ENCODE results near the gene CEP164.

Gene CEP164

GRCh38 chr11:117382746-117383145 lies 55.1 kb downstream of the CEP164 start:
- no peak overlapping the region for H3K27ac ChIP-seq (ENCODE audit: low read length)
- peaks cover 13% of the 10 kb centered on the region for H4K20me1 ChIP-seq (ENCODE audit: insufficient read depth, low read length)
- H3K4me1 ChIP-seq (ENCODE audit: low read length), result peaks cover 17% of the 10 kb centered on the region
- no peaks in the 10 kb centered on the region for H3K27me3 ChIP-seq (ENCODE audit: low read depth, low read length)
- no peak overlapping the region for H3K9ac ChIP-seq (ENCODE audit: low read length)
- TF ChIP-seq EZH2phosphoT487 (IDR thresholded peaks at IDR 0.05; ENCODE audit: low read depth), result no peak
- TF ChIP-seq, protein P1, sequence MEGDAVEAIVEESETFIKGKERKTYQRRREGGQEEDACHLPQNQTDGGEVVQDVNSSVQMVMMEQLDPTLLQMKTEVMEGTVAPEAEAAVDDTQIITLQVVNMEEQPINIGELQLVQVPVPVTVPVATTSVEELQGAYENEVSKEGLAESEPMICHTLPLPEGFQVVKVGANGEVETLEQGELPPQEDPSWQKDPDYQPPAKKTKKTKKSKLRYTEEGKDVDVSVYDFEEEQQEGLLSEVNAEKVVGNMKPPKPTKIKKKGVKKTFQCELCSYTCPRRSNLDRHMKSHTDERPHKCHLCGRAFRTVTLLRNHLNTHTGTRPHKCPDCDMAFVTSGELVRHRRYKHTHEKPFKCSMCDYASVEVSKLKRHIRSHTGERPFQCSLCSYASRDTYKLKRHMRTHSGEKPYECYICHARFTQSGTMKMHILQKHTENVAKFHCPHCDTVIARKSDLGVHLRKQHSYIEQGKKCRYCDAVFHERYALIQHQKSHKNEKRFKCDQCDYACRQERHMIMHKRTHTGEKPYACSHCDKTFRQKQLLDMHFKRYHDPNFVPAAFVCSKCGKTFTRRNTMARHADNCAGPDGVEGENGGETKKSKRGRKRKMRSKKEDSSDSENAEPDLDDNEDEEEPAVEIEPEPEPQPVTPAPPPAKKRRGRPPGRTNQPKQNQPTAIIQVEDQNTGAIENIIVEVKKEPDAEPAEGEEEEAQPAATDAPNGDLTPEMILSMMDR (IDR thresholded peaks at IDR 0.05; ENCODE audit: low read depth, low read length), result no peak
- H3K79me2 ChIP-seq (ENCODE audit: low read length), result no peaks in the 10 kb centered on the region
- no peak overlapping the region for H3K4me2 ChIP-seq (ENCODE audit: low read length)
- H3K36me3 ChIP-seq (replicated peaks; ENCODE audit: low read depth, low read length), result peaks cover 30% of the 10 kb centered on the region
- H2AFZ ChIP-seq (ENCODE audit: low read depth, low read length), result no peak overlapping the region
- H3K9me3 ChIP-seq (ENCODE audit: insufficient read depth, low read length), result no peaks in the 10 kb centered on the region
- H3K4me3 ChIP-seq (ENCODE audit: low read length), result no peak overlapping the region

DNA sequence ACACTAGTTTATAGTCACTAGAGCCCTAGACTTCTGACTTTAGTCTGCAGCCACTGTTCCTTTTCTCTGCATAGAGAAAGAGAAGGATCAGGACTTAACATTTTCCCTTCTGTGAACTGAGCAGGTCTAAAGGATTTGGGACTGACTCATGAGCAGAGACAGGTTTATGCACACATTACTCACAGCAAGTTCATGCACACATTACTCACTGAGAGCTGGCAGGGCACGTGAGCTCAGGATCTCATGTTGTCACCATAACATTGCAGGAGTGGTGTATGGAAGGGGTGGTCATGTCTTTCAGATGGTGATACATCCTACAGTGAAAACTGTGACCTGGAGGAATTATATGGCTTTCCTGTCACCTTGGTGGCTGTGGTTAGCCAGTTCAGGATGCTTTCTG lies 56.4 kb downstream of the CEP164 start:
- peaks cover 13% of the 10 kb centered on the region for H4K20me1 ChIP-seq (ENCODE audit: insufficient read depth, low read length)
- H3K4me1 ChIP-seq (ENCODE audit: low read length), result peaks cover 17% of the 10 kb centered on the region
- no peak overlapping the region for H3K9ac ChIP-seq (ENCODE audit: low read length)
- no peaks in the 10 kb centered on the region for H3K79me2 ChIP-seq (ENCODE audit: low read length)
- H2AFZ ChIP-seq (ENCODE audit: low read depth, low read length), result no peak overlapping the region
- H3K4me2 ChIP-seq (ENCODE audit: low read length), result no peak overlapping the region
- H3K4me3 ChIP-seq (ENCODE audit: low read length), result no peak overlapping the region
- peaks cover 37% of the 10 kb centered on the region for H3K36me3 ChIP-seq (replicated peaks; ENCODE audit: low read depth, low read length)
- TF ChIP-seq, protein P1 (IDR thresholded peaks at IDR 0.05; ENCODE audit: low read depth, low read length), result no peak
- TF ChIP-seq EZH2phosphoT487 (IDR thresholded peaks at IDR 0.05; ENCODE audit: low read depth), result no peak
- no peaks in the 10 kb centered on the region for H3K27me3 ChIP-seq (ENCODE audit: low read depth, low read length)
- H3K9me3 ChIP-seq (ENCODE audit: insufficient read depth, low read length), result no peaks in the 10 kb centered on the region
- H3K27ac ChIP-seq (ENCODE audit: low read length), result no peak overlapping the region

GRCh38 chr11:117385471-117385870 lies 57.8 kb downstream of the CEP164 start:
- Histone ChIP-seq H3K4me2 (ENCODE audit: low read length) (peak overlapping the region; percentile 37), H3K79me2 (ENCODE audit: low read length) (no peaks in the 10 kb centered on the region), H3K27me3 (ENCODE audit: low read depth, low read length) (no peaks in the 10 kb centered on the region), H3K4me1 (ENCODE audit: low read length) (peaks cover 17% of the 10 kb centered on the region), H3K9me3 (ENCODE audit: insufficient read depth, low read length) (no peaks in the 10 kb centered on the region), H3K36me3 (replicated peaks; ENCODE audit: low read depth, low read length) (peaks cover 43% of the 10 kb centered on the region), H4K20me1 (ENCODE audit: insufficient read depth, low read length) (peaks cover 13% of the 10 kb centered on the region), H3K9ac (ENCODE audit: low read length) (no peak overlapping the region), H3K4me3 (ENCODE audit: low read length) (peak overlapping the region; percentile 12; the same call in 1 of the 2 replicates), H3K27ac (ENCODE audit: low read length) (no peak overlapping the region), H2AFZ (ENCODE audit: low read depth, low read length) (no peak overlapping the region)
- TF ChIP-seq, protein P1 (IDR thresholded peaks at IDR 0.05; ENCODE audit: low read depth, low read length), result no peak

- Histone ChIP-seq H3K36me3 (replicated peaks; ENCODE audit: low read depth, low read length) (peaks cover 41% of the 10 kb centered on the region), H3K27me3 (ENCODE audit: low read depth, low read length) (no peaks in the 10 kb centered on the region)
Observed at GRCh38 chr11:117385906-117386305, 58.3 kb downstream of the CEP164 start.

More at GRCh38 chr11:117385906-117386305, 58.3 kb downstream of the CEP164 start:
- H3K4me2 ChIP-seq (ENCODE audit: low read length), result peak overlapping the region; percentile 37
- no peaks in the 10 kb centered on the region for H3K9me3 ChIP-seq (ENCODE audit: insufficient read depth, low read length)
- no peaks in the 10 kb centered on the region for H3K79me2 ChIP-seq (ENCODE audit: low read length)
- H3K4me3 ChIP-seq (ENCODE audit: low read length), result no peak overlapping the region
- no peak overlapping the region for H3K27ac ChIP-seq (ENCODE audit: low read length)
- TF ChIP-seq EZH2phosphoT487 (IDR thresholded peaks at IDR 0.05; ENCODE audit: low read depth), result no peak
- TF ChIP-seq, protein P1 (IDR thresholded peaks at IDR 0.05; ENCODE audit: low read depth, low read length), result no peak
- H2AFZ ChIP-seq (ENCODE audit: low read depth, low read length), result no peak overlapping the region
- H4K20me1 ChIP-seq (ENCODE audit: insufficient read depth, low read length), result peaks cover 13% of the 10 kb centered on the region
- H3K9ac ChIP-seq (ENCODE audit: low read length), result no peak overlapping the region
- H3K4me1 ChIP-seq (ENCODE audit: low read length), result peaks cover 17% of the 10 kb centered on the region

Measured in OCI-LY3 (cell line).